Activated naive CD4-positive, alpha-beta T cell (primary cell): ENCODE results near the gene RPN1.
"Not testable (repeated sequence)": the region's sequence is repeated elsewhere in the genome, so short reads cannot be mapped to it uniquely, and the experiment has no call there.

ENCODE experiments used
- DNase-seq, 4 experiments: peaks; one replicate each; lab custom pipeline; 2025; lab: John Stamatoyannopoulos, UW

RPN1 gene

DNA sequence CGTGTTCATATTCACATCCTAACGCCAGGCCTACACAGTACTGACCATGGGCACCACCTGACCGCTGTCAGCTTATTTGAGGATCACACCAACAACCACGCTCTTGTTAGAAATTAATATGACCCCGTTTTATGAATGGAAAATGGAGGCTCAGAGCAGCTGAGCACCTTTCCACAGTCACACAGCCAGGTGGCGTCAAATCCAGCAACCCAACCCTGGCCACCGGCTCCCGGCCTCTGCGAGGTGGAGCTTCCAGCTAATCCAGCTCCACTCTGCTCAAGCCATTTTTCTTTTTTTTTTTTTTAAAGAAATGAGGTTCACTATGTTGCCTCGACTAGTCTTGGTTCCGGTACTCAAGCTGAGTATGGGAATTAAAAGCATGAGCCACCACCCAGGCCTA is 41.3 kb downstream of the RPN1 start:
- DNase-seq, result no peak

DNA sequence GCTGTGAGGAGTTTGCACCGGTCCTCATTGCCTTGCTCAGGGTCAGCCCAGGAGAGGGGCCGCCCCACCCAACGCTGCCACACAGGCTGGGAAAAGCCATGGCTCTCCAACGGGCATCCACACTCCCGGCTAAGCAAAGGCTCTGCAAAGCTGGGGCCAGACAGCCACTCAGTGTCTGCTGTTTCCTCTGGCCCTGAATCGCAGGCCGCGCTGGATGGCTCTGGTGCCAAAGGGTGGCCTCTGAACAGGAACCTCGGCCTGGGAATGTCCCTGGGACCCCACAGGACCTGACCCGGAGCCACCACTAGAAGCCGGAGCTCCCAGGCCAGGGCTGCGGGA is 42.9 kb downstream of the RPN1 start:
- no peak for DNase-seq

DNA sequence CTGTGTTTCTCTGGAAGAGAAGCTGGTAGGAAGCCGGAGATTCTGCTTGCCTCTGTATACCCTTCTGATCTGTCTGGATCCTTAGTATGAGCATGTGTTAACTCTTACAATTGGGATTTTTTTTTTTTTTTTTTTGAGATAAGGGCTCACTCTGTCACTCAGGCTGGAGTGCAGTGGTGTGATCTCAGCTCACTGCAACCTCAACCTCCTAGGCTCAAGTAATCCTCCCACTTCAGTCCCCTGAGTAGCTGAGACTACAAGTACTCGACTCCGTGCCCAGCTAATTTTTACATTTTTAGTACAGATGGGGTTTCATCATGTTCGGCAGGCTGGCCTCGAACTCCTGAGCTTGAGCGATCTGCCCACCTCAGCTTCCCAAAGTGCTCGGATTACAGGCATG is 44.5 kb downstream of the RPN1 start:
- DNase-seq, result no peak

DNA sequence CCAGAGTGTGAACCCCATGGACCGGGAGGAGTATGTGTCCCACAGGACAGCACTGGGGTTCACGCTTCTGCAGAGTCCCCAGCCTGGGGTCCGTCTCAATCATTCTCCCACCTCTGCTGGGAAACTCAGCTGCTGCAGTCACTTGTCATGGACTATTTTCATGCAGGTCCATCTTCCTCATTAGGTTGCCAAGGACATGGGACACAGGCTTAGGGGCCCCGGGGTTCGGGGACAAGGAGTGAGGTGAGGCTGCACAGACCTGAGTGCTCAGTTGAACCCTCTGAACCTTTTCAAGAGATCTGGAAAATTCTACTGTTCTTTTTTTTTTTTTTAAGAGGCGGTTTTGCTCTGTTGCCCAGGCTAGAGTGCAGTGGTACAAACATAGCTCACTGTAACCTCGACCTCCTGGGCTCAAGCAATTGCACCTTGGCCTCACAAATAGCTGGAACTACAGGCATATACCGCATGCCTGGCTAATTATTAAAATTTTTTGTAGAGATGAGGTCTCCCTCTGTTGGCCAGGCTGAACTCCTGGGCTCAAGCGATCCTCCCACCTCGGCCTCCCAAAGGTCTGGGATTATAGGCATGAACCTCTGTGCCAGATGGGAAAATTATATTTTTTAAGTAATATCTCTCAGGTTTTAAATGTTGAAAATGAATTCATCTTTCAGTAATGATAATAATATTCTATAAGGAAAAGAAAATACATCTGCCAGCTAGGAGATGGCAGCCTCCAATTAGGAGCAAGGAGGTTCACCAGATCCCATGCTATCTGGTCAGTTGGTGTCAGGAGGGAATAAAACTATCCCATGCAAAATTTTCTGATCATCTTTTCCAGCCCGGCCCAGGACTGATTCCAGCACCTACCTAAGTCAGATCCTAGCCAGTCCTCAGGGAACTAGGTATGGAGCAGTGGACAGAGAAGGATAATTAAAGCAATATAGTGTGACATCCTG is 45.2 kb downstream of the RPN1 start:
- no peak for DNase-seq

DNA sequence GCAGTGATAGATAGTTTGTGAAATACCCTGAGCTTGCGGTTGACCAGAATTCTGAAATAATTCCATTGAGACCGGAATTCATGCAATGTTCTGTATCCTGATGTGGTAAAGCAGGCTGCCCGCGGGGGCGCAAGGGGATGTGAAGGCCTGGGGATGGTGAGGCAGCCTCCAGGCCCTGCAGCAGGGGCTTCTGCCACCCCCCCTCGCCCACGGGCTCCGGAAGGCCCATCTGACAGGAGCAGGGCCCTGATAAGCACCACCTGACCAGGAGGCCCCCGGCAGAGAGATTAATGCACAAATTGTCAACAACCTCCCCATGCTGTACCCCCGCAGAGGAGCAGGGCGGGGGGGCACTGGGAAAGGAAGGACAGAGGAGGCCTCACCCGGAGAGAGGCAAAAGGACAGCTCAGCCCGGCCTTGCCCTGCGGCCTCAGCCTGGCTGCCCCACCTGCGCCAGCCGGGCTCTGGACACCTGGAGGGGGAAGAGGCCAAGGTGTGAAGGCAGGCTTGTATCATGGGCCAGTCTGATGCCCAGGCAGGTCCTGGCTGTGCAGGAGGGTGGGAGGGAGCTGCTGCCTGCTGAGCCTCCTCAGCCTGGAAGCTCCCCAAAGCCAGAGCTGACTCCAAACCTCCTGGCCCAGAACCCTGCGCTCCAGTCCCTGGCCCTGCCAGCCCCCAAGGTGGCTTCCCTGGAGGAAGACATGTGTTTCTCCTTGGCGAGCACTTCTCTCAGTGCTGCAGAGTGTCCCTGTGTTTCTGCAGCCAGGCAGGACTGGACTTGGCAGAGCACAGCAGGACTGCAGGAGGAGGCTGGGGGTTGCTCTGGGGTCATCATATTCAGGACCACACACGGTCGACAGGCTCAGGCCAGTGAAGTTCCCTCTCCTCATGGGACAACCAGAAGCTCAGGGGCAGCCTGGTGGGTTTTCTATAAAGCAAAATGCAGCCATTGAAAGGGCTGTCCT is 46.5 kb downstream of the RPN1 start:
- no peak for DNase-seq

DNA sequence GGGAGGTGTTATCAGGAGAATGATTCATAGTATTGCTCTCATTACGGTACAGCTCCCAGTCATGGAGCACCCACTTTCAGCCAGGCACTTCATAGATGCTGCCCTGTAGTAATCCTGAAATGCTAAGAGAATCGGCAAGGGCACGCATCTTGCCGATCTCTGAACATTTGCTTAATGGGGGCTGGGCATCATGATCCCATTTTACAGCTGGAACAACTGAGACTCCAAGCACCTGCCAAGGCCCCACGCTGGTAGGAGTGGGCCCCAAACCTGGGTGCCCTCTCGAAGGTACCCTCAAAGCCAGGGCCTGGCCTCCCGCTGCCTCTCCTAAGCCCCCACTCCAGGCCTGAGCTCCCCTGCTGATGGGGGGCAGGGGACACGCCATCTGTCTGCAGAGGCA is 47.3 kb downstream of the RPN1 start:
- DNase-seq, result no peak

DNA sequence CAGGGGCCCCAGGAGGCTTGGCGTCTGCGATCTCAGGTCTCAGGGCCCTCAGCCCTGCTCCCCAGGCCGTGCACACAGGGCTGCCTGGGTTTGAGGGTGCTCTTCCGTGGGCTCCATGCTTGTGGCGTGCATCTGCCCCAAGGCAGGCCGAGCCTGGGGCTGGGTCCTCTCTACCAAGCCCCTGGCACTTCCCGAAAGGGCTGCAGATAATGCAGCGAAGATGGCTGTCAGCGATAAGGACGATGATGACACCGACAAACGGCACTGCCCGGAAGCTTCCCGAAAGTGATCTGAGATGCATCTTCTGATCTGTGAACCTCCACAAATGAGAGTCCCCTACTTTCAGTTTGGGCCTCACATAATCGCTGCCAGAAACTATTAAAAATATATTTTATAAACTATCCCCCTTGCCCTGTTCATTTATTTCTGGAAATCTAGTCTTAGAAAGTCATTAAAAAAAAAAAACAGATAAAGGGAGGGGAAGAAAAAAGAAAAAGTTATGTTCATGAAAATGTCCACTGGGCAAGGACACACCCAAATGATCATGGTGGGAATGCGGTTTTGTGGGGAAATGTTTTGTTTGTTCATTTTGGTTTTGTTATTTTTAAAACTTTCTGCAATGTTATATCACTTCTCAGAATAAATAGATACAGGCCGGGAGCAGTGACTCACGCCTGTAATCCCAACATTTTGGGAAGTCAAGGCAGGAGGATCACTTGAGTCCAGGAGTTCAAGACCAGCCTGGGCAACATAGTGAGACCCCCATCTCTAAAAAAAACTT is 51.5 kb downstream of the RPN1 start:
- DNase-seq, result no peak

DNA sequence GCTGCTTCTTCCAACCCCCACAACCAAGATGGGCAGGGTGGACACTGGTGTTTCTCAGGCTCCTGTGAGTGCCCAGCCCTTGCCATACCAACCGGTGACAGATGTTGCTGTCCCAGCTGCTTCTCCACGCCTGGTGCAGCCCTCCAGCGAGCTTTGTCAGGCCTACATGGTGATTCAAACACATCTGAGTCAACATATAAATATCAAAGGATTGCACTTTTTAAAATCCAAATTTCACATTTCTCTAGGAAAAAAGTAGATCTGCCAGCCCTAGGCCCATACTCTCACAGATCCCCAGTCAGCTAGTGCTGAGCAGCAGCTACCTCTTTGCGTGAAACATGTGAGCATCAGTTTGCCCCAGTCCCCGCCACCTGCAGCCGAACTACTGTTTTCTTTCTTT is 52.7 kb downstream of the RPN1 start:
- no peak for DNase-seq

DNA sequence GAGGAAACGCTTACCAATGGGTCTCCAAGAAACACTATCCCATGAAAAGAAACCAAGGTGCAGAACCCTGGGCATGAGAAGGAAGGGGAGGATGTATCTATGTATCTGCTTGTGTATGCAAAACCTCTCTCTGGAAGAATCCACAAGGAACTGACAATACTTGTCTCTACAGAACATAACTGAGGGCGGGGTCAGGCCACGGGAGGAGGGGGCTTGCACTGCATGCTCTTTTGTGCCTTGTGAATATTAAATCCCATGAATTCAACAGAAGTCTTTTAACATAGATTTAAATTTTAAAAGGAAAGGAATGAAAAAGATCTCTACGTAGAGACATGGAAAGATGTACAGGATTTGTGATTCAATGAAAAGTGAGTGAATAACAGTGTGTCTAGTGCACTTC is 57.8 kb downstream of the RPN1 start:
- DNase-seq, result no peak

DNA sequence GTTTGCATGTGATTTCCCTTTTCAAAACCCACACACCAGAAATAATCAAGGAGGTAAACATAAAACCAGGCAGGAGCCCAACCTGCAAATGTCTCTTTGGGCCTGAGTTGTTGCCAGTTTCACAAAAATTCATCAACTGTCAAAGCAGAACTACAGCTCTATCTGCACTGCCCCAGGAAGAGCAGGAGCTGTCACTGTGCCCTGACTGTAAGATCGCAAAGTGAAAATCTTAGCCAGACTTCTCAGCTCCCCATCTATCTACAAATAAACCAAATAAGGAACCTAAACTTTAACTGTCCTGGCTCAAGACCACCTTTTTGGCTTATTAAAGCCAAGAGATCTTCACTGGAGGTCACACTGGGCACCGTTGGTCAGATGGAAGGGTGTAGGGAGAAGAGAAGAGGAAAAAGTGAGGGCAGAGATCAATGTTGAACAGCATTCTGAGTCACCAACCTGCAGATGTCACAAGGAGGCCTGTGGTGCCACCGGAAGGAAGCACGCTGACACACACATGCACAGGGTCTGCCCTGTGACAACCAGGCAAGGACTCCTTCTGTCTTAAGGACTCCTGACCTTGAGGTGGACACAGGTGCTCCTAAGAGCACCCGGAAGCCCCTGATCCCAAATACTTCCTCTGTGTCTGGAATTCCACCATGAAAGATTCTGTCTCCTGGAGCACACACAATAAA is 58.7 kb downstream of the RPN1 start:
- DNase-seq, result no peak

DNA sequence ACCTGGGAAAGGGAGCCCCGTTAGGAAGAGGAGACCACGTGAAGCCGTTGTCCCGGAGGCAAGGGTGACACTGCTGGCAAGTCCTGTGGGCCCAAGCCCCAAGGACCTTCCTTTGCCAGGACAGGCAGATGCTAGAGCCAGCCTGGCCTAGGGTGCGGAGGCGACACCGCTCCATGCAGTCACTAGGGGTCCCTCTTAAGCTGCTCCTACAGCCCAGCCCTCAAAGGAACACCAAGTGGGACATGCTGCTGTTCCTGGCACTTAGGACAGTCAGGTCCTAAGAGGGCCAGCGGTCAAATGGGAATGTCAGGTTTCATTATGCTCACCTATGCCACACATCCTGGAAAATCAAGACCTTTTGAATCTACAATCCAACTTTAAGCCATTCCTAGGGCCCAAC is 59.7 kb downstream of the RPN1 start:
- DNase-seq, result no peak

DNA sequence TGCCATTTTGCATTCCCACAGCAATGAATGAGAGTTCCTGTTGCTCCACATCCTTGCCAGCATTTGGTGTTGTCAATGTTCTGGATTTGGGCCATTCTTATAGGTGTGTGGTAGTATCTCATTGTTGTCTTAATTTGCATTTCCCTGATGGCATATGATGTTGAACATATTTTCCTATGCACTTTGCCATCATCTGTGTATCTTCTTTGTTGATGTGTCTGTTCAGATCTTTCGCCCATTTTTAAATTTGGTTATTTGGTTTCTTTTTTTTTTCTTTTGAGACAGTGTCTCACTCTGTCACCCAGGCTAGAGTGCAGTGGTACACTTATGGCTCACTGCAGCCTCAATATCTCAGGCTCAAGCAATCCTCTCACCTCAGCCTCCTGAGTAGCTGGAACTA is 60.6 kb downstream of the RPN1 start:
- DNase-seq, result not testable (repeated sequence)

DNA sequence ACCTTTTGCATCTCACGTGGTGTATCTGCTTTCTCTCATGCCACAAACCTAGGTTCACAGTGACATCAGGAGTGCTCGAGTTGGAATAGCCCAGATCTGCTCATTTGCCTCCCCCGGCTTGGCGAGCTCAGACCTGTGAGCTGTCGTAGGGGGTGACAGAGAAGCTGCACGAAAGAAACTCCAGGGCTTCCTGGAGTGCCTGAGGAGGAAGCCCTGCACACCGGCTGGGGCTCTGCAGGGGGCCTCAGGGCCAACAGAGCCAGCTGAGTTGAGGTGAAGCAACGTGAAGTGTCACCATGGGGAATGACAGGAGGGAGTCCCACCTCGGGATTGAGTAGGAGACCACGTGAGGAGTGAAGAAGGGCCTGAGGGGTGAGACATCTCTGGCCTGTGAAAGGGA is 62.5 kb downstream of the RPN1 start:
- DNase-seq, result no peak

DNA sequence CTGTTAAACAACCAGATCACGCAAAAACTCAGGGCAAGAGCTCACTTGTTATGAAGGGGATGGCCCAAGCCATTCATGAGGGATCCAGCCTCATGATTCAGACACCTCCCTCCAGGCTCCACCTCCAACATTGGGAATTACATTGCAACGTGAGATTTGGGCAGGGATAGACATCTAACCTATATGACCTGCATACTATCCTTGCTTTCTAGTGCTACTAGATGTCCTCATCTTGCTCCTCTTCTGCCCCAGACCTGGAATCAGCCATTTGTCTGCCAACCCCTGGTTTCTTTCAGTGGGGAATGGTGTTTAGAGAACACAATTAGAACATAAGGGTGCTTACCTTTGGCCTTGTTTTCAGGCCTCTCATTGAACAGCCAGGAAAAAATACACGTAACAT is 63.2 kb downstream of the RPN1 start:
- DNase-seq, result no peak

DNA sequence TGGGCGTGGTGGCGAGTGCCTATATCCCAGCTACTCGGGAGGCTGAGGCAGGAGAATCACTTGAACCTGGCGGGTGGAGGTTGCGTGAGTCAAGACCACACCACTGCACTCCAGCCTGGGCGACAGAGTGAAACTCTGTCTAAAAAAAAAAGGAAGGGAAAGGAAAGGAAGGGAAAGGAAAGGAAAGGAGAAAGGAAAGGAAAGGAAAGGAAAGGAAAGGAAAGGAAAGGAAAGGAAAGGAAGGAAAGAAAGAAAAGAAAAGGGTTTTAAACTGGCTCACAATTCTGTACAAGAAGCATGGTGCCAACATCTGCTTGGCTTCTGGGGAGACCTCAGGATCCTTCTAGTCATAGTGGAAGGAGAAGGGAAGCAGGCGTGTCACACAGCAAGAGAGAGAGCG is 63.7 kb downstream of the RPN1 start:
- DNase-seq, result not testable (repeated sequence)

DNA sequence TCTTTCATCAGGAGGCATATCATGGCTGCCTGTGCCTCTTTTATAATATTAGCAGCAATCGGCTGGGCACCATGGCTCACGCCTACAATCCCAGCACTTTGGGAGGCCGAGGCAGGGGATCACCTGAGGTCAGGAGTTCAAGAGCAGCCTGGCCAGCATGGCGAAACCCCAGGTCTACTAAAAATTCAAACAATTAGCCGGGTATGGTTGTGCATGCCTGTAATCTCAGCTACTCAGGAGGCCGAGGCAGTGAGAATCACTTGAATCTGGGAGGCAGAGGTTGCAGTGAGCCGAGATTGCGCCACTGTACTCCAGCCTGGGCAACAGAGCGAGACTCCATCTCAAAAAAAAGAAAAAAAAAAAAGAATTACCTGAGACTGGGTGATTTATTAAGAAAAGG is 64.2 kb downstream of the RPN1 start:
- DNase-seq, result not testable (repeated sequence)

DNA sequence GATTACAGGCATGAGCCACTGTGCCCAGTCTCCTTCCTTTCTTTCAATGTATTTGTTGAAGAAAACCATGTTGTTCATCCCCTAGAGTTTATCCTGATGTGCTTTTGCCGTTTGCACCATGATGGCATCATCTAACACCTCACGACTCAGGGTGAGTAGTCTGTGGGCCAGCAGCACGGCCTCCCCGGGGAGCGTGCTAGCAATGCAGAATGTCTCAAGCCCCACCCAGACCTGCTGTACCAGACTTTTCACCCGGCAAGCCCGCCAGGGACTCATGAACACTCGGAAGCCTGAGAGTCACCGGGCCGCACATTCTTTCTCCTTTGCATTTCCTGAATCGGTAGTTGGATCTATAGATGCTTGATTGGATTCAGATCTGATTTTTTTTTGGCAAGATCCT is 64.6 kb downstream of the RPN1 start:
- no peak for DNase-seq

DNA sequence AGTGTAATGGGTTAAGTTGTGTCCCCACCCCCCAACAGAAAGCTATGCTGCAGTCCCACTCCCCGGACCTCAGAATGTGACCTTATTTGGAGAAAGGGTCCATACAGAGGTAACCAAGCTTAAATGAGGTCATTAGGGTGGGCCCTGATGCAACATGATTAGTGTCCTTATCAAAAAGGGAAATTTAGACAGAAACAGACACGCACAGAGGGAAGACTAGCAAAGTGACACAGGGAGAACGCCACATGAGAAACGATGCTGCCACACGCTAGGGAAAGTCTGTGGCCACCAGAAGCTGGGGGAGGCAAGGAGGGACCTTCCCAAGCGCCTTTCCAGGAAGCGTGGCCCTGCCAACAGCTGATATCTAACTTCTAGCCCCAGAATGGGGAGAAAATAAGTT is 65.4 kb downstream of the RPN1 start:
- no peak for DNase-seq

DNA sequence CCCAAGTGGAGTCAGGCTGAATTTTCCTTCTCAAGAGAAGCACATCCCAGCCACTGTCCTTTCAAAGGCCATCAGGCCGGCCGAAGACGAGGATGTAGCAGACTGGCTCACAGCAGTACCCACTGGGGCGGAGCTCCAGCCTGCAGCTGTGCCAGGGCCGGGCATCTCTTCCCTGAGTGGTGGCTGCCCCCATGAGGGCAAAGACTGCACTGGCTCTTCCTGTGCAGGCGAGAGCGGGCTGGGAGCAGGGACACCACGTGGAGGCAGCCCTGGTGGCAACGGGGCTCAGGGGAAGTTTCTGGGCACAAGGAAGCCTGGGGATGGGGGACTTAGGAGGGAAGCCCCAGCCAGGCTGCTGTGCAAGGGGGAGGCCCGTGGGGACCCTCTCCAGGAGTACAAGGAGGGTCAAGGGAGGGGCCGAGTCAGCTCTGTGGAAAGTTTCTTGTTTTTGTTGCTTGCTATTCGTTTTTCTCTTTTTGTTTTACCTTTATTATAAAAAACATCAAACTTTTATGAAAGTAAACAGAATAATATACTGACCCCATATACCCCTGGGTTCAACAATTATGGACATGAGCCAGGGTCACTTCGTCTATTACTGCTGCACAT is 66.1 kb downstream of the RPN1 start:
- peak in 2 of 4 experiments; percentile 8 for DNase-seq

DNA sequence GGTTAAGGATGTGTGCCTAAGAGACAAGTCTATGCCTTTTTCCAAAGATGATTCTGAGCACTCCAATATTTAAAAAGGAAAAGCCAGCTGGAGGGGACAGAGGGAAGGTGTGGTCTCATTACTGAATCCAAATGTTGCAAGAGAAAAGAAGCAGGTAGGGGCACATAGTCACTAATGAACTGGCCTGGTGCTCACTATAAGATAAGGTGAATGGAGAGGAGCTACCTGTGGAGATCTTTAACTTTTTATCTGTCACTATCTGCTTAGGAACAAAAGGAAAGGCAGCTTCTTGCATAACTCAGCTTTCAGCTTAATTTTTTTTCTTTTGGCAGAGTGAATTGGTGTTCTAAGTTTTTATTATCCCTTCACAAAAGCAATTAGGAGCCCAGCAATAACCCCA is 69.1 kb downstream of the RPN1 start:
- no peak for DNase-seq

DNA sequence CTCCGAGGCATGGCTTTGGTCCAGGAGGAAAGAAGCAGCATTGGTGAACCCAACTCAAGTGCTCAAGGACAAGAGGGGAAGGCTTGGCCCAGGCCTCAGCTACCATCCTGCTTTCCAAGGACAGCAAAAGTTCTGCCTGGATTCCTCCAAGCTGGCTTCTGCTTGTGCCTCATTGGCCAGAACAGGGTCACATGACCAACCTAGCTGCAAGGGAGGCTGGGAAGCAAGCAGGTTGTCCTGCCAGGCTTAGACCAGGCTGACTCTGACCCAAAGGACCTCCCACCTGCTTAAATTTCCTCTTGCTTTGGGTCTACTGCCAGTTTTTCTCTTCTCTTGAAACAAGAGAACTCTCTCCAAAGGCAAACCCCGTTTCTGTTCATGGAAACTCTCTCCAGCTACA is 70.7 kb downstream of the RPN1 start:
- DNase-seq, result no peak
